H1 (cell line): ENCODE data around the gene ZFAND3. TPM values are rescaled to one million over a fixed set of nuclear protein-coding genes. Genes with fewer than 3 reads are reported as not detected.

Source experiments
- CTCF ChIA-PET: fragments of 300-600 bp; sonication (Branson Sonifier 250); formaldehyde crosslinking; loops from one replicate; lab custom pipeline; 2021; ENCODE audit not compliant: partially characterized antibody; lab: Charles Lee
- POLR2A ChIA-PET: fragments of 300-600 bp; sonication (Branson Sonifier 250); formaldehyde crosslinking; loops from one replicate; lab custom pipeline; 2021; ENCODE audit warnings: inconsistent platforms; ENCODE audit not compliant: partially characterized antibody; lab: Charles Lee
- DNase-seq, 2 experiments: peaks; one replicate each; pipeline versions ENCODE4 v3.0.0 to v3.0.0-alpha.2; 2010 to 2022; ENCODE audit warnings: low spot score in 2 of 2, low read depth in 1 of 2, mixed read lengths in 1 of 2
- FAIRE-seq: peaks from 2 replicates; lab custom pipeline; 2011; peaks lifted over from hg19 to GRCh38; lab: Jason Lieb, UNC
- H2AFZ ChIP-seq: 2 replicates; pipeline ENCODE4 v1.8.1; 2012; ENCODE audit warnings: low read length, inconsistent platforms
- H2AK5ac ChIP-seq: 2 replicates; pipeline ENCODE4 v1.6.1; 2013; ENCODE audit warnings: low read depth, low read length
- H2BK120ac ChIP-seq: replicated peaks from 2 replicates; pipeline ENCODE3; 2013; ENCODE audit warnings: low read depth, low read length, inconsistent platforms
- H2BK12ac ChIP-seq: 2 replicates; pipeline ENCODE4 v1.6.1; 2013; ENCODE audit warnings: low read depth, low read length
- H2BK15ac ChIP-seq: 2 replicates; pipeline ENCODE4 v1.6.1; 2013; ENCODE audit warnings: low read length
- H2BK20ac ChIP-seq: 2 replicates; pipeline ENCODE4 v1.6.1; 2013; ENCODE audit warnings: low read length
- H2BK5ac ChIP-seq: 2 replicates; pipeline ENCODE4 v1.6.1; 2013; ENCODE audit warnings: low read depth, low read length
- H3K14ac ChIP-seq: 2 replicates; pipeline ENCODE4 v1.6.1; 2013; ENCODE audit warnings: inconsistent platforms; ENCODE audit not compliant: insufficient read length
- H3K18ac ChIP-seq: 2 replicates; pipeline ENCODE4 v1.6.1; 2013; ENCODE audit warnings: low read length; ENCODE audit errors: extremely low read depth
- H3K23ac ChIP-seq: 2 replicates; pipeline ENCODE4 v1.6.1; 2013; ENCODE audit warnings: inconsistent platforms; ENCODE audit not compliant: insufficient read length
- H3K23me2 ChIP-seq: 2 replicates; pipeline ENCODE4 v1.6.1; 2013; ENCODE audit warnings: low read depth, low read length
- H3K27ac ChIP-seq: 2 replicates; pipeline ENCODE4 v1.6.1; 2011; ENCODE audit warnings: low read depth, low read length, inconsistent platforms
- H3K27me3 ChIP-seq, 4 experiments: replicated peaks in 1 of 4; 1 replicate in 1 of 4; 2 replicates in 3 of 4; pipeline versions ENCODE4 v1.6.1 to v1.8.1; 2011 to 2013; ENCODE audit warnings: low read length in 3 of 4, mild to moderate bottlenecking in 3 of 4, inconsistent platforms in 2 of 4, mixed read lengths in 2 of 4, moderate library complexity in 1 of 4; ENCODE audit not compliant: control insufficient read depth in 3 of 4, insufficient read depth in 3 of 4; ENCODE audit errors: extremely low read depth in 1 of 4
- H3K36me3 ChIP-seq, 4 experiments: 2 replicates each; pipeline versions ENCODE4 v1.6.1 to v1.8.1; 2011 to 2013; ENCODE audit warnings: mild to moderate bottlenecking in 4 of 4, low read length in 3 of 4, moderate library complexity in 2 of 4, control low read depth in 1 of 4, inconsistent platforms in 1 of 4; ENCODE audit not compliant: insufficient read depth in 4 of 4, control insufficient read depth in 2 of 4
- H3K4ac ChIP-seq: replicated peaks from 2 replicates; pipeline ENCODE3; 2013; ENCODE audit warnings: low read length, low read depth, mixed read lengths, inconsistent platforms; ENCODE audit not compliant: insufficient read length
- H3K4me1 ChIP-seq, 4 experiments: replicated peaks in 1 of 4; 1 replicate in 1 of 4; 2 replicates in 3 of 4; pipeline versions ENCODE4 v1.6.1 to v1.8.1; 2011 to 2013; ENCODE audit warnings: low read length in 3 of 4, inconsistent platforms in 2 of 4, mixed read lengths in 1 of 4; ENCODE audit not compliant: insufficient read depth in 4 of 4, control insufficient read depth in 3 of 4
- H3K4me2 ChIP-seq, 2 experiments: 2 replicates each; pipeline versions ENCODE4 v1.6.1 to v1.8.1; 2011 to 2013; ENCODE audit warnings: low read depth in 2 of 2, low read length in 2 of 2, control low read depth in 1 of 2, inconsistent platforms in 1 of 2, mild to moderate bottlenecking in 1 of 2; ENCODE audit not compliant: insufficient read depth in 1 of 2
- H3K4me3 ChIP-seq, 4 experiments: fragments of 200-600, 300-600 bp in 1 of 4; sonication (generic), shearing (Covaris generic), sonication (Bioruptor Twin) in 1 of 4; 2 replicates each; pipeline versions ENCODE4 v1.5.1 to v1.8.1; 2011 to 2016; ENCODE audit warnings: low read length in 4 of 4, low read depth in 3 of 4, control low read depth in 2 of 4, inconsistent platforms in 2 of 4, mild to moderate bottlenecking in 2 of 4, mixed read lengths in 1 of 4, moderate library complexity in 1 of 4; ENCODE audit not compliant: insufficient read depth in 2 of 4; ENCODE audit errors: extremely low read depth in 1 of 4
- H3K56ac ChIP-seq: replicated peaks from 2 replicates; pipeline ENCODE3; 2013; ENCODE audit warnings: low read depth, mild to moderate bottlenecking, mixed read lengths, low read length, inconsistent platforms; ENCODE audit not compliant: insufficient read length
- H3K79me1 ChIP-seq: 2 replicates; pipeline ENCODE4 v1.6.1; 2013; ENCODE audit warnings: low read depth, low read length, control low read depth
- H3K79me2 ChIP-seq, 2 experiments: 2 replicates each; pipeline versions ENCODE4 v1.6.1 to v1.8.1; 2012 to 2013; ENCODE audit warnings: low read length in 2 of 2, mild to moderate bottlenecking in 2 of 2, inconsistent platforms in 1 of 2; ENCODE audit not compliant: insufficient read depth in 2 of 2, control insufficient read depth in 1 of 2
- H3K9ac ChIP-seq, 4 experiments: replicated peaks in 1 of 4; 1 replicate in 1 of 4; 2 replicates in 3 of 4; pipeline versions ENCODE4 v1.6.1 to v1.8.1; 2011 to 2013; ENCODE audit warnings: low read depth in 3 of 4, low read length in 3 of 4, control low read depth in 2 of 4, mild to moderate bottlenecking in 2 of 4, moderate library complexity in 2 of 4, inconsistent platforms in 1 of 4; ENCODE audit errors: extremely low read depth in 1 of 4
- H3K9me3 ChIP-seq, 2 experiments: 2 replicates each; pipeline versions ENCODE4 v1.6.1 to v1.8.1; 2012 to 2013; ENCODE audit warnings: mild to moderate bottlenecking in 2 of 2, moderate library complexity in 2 of 2, control low read depth in 1 of 2, inconsistent platforms in 1 of 2, low read depth in 1 of 2, low read length in 1 of 2, mixed read lengths in 1 of 2; ENCODE audit not compliant: insufficient read depth in 2 of 2
- H4K20me1 ChIP-seq, 2 experiments: replicated peaks in 1 of 2; 2 replicates each; pipeline versions ENCODE3 to v1.8.1; 2011 to 2013; ENCODE audit warnings: inconsistent platforms in 2 of 2, low read length in 2 of 2, mild to moderate bottlenecking in 1 of 2; ENCODE audit not compliant: insufficient read depth in 2 of 2, control insufficient read depth in 1 of 2
- H4K5ac ChIP-seq: 2 replicates; pipeline ENCODE4 v1.6.1; 2013; ENCODE audit warnings: low read length, low read depth, mixed read lengths, inconsistent platforms; ENCODE audit not compliant: insufficient read length
- H4K8ac ChIP-seq: 2 replicates; pipeline ENCODE4 v1.8.0; 2013; ENCODE audit warnings: mild to moderate bottlenecking, moderate library complexity, low read length, inconsistent platforms; ENCODE audit not compliant: insufficient read depth; ENCODE audit errors: extremely low read depth
- H4K91ac ChIP-seq: replicated peaks from 2 replicates; pipeline ENCODE3; 2013; ENCODE audit warnings: low read length, mixed read lengths, inconsistent platforms; ENCODE audit not compliant: insufficient read length
- BCL11A ChIP-seq, 2 experiments: IDR thresholded peaks; one replicate each; pipeline ENCODE4 v1.6.1; 2011; ENCODE audit warnings: low read depth in 2 of 2, low read length in 2 of 2, mild to moderate bottlenecking in 2 of 2
- KDM5A ChIP-seq: fragments of 200-600 bp; IDR thresholded peaks from 2 replicates; pipeline ENCODE4 v1.7.1; 2012; ENCODE audit warnings: mild to moderate bottlenecking, low read length, inconsistent platforms, mixed read lengths
- PHF8 ChIP-seq: fragments of 200-600 bp; sonication (generic); conservative IDR thresholded peaks from 2 replicates; pipeline ENCODE4 v1.7.1; 2012; ENCODE audit warnings: low read depth, mild to moderate bottlenecking, inconsistent platforms, low read length, moderate library complexity
- WGBS, 2 experiments: shearing (Covaris generic) in 1 of 2; methylation state at CpG; one replicate each; pipeline versions ENCODE4 v1.1.6 to v1.1.7; 2013 to 2015; ENCODE audit warnings: low lambda C conversion rate in 2 of 2, mixed read lengths in 2 of 2, inconsistent platforms in 1 of 2, low coverage in 1 of 2, missing lambda C conversion rate in 1 of 2; ENCODE audit not compliant: insufficient replicate concordance in 2 of 2, insufficient coverage in 1 of 2, insufficient read length in 1 of 2; ENCODE audit errors: extremely low coverage in 1 of 2, missing lambda C conversion rate in 1 of 2; 5-methylcytosine and 5-hydroxymethylcytosine counted together
- polyA plus RNA-seq, 7 experiments: library from polyadenylated mRNA; depleted of rRNA in 3 of 7; stranded (reverse) in 5 of 7; unstranded in 2 of 7; fragments of >200 nt in 5 of 7; fragments of 200-250 nt in 2 of 7; gene quantifications; 1 replicate in 5 of 7; 2 replicates in 1 of 7; 4 replicates in 1 of 7; pipeline versions ENCODE4 v1.2.1 to v1.2.3, GENCODE V29; 2011 to 2013; ENCODE audit warnings: missing spikeins in 2 of 7, mixed read lengths in 2 of 7
- total RNA-seq: library from RNA; stranded (reverse); fragmentation: NEBNext Ultra II Directional; extraction: Animal tissue kit (Norgen Biotek cat#: 25700); gene quantifications from 2 replicates; pipeline ENCODE4 v1.2.1, GENCODE V29; 2021
- TF ChIP-seq, protein P1 (sequence below): IDR thresholded peaks from 2 replicates; pipeline ENCODE4 v1.6.1; 2012; ENCODE audit warnings: inconsistent platforms

ZFAND3 gene
- total and polyA plus RNA-seq, 2 of the 8 experiments (the other 6 are each of a cell fraction or from before 2014, with no cell fraction given): 13.0 to 51.3 TPM

GRCh38 chr6:38174806-38175495, 355.4 kb downstream of the ZFAND3 start:
- Histone ChIP-seq H3K23me2 (no peaks in the 10 kb centered on the region), H2BK5ac (no peak overlapping the region), H4K20me1 (peaks cover 0 to 2% of the 10 kb centered on the region in 2 experiments), H3K4me1 (peaks cover 0 to 16% (median 5%) of the 10 kb centered on the region in 4 experiments; a peak in 6 of 7 replicates), H3K79me1 (no peaks in the 10 kb centered on the region), H2BK20ac (no peak overlapping the region), H2BK12ac (no peak overlapping the region), H4K91ac (no peak overlapping the region), H4K5ac (no peak overlapping the region), H3K27ac (no peak overlapping the region), H3K79me2 (no peaks in the 10 kb centered on the region), H3K4ac (no peak overlapping the region), H4K8ac (no peak overlapping the region), H2AFZ (no peak overlapping the region), H2BK120ac (no peak overlapping the region)
- no peak for FAIRE-seq
- ChIA-PET CTCF (interaction anchor here (1.1 to 2.3 kb wide), 3 partner anchors 13 to 395 kb away, joined by 4 to 5 read pairs (median 5); no protein-coding TSS in a partner anchor), POLR2A (no interaction called here)
- TF ChIP-seq, protein P1, sequence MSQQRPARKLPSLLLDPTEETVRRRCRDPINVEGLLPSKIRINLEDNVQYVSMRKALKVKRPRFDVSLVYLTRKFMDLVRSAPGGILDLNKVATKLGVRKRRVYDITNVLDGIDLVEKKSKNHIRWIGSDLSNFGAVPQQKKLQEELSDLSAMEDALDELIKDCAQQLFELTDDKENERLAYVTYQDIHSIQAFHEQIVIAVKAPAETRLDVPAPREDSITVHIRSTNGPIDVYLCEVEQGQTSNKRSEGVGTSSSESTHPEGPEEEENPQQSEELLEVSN: no peak
- TF ChIP-seq KDM5A (no peak), BCL11A (IDR thresholded peaks at IDR 0.05; ENCODE audit: low read depth in 2 of 2, low read length in 2 of 2) (no peak), PHF8 (no peak)
- TF ChIP-seq, all 59 proteins: peak for 0
- Histone ChIP-seq H2AK5ac (no peak overlapping the region), H3K4me3 (no peak overlapping the region), H3K9ac (no peak overlapping the region), H3K14ac (no peak overlapping the region), H3K56ac (no peak overlapping the region), H3K9me3 (no peaks in the 10 kb centered on the region), H3K18ac (no peak overlapping the region), H2BK15ac (no peak overlapping the region), H3K23ac (no peak overlapping the region), H3K27me3 (no peaks in the 10 kb centered on the region), H3K36me3 (no peaks in the 10 kb centered on the region), H3K4me2 (no peak overlapping the region)
- no peak for DNase-seq
- WGBS, 2 experiments: 94% methylated on average over 22 of the region's 22 CpGs; no CpG with 5 or more reads in 1 of the 2 experiments
